H7 (cell line): ENCODE data around the gene TMPRSS4. TPM values are rescaled to one million over a fixed set of nuclear protein-coding genes. Genes with fewer than 3 reads are reported as not detected.
A peak's percentile ranks its signal among the peaks of the same experiment; 100 is the strongest.

Experiments used
- DNase-seq: peaks from one replicate; pipeline ENCODE4 v3.0.0; 2012
- H3K27me3 ChIP-seq: 2 replicates; pipeline ENCODE4 v1.6.0; 2011; ENCODE audit warnings: mild to moderate bottlenecking, low read length; ENCODE audit not compliant: control insufficient read depth, insufficient read depth
- H3K36me3 ChIP-seq: replicated peaks from 2 replicates; pipeline ENCODE4 v1.5.1; 2011; ENCODE audit warnings: low read length; ENCODE audit not compliant: control insufficient read depth, insufficient read depth
- H3K4me3 ChIP-seq: 2 replicates; pipeline ENCODE4 v1.5.1; 2011; ENCODE audit warnings: low read depth, mild to moderate bottlenecking, control low read depth, low read length, moderate library complexity; ENCODE audit not compliant: insufficient read depth
- total RNA-seq: library from RNA; depleted of rRNA; stranded (reverse); fragments of >200 nt; shearing (Covaris generic); gene quantifications from 2 replicates; pipeline ENCODE4 v1.2.3, GENCODE V29; 2014

The TMPRSS4 gene
- total RNA-seq, 1 experiment from 2014 or later: 0.38 TPM

GRCh38 chr11:118081241-118081958 lies 4.5 kb downstream of the TMPRSS4 start:
- no peaks in the 10 kb centered on the region for H3K36me3 ChIP-seq
- H3K27me3 ChIP-seq: no peaks in the 10 kb centered on the region
- H3K4me3 ChIP-seq: no peak overlapping the region
- DNase-seq: no peak

GRCh38 chr11:118082880-118083552 lies 6.1 kb downstream of the TMPRSS4 start:
- Histone ChIP-seq H3K4me3 (no peak overlapping the region), H3K27me3 (no peaks in the 10 kb centered on the region), H3K36me3 (no peaks in the 10 kb centered on the region)
- DNase-seq: no peak

- no peaks in the 10 kb centered on the region for H3K27me3 ChIP-seq
- no peaks in the 10 kb centered on the region for H3K36me3 ChIP-seq
- no peak for DNase-seq
- H3K4me3 ChIP-seq: no peak overlapping the region
Observed at GRCh38 chr11:118084247-118084646, 7.4 kb downstream of the TMPRSS4 start.

GRCh38 chr11:118084656-118085055 lies 7.8 kb downstream of the TMPRSS4 start:
- H3K4me3 ChIP-seq: no peak overlapping the region
- no peaks in the 10 kb centered on the region for H3K36me3 ChIP-seq
- DNase-seq: no peak
- H3K27me3 ChIP-seq: no peaks in the 10 kb centered on the region

- DNase-seq: no peak
- no peaks in the 10 kb centered on the region for H3K36me3 ChIP-seq
Observed at GRCh38 chr11:118086913-118087768, 10.3 kb downstream of the TMPRSS4 start, which contains the start of gene SMIM35. SMIM35 (minus strand) TSS chr11:118086963; CDS start chr11:118086757, 206 bp downstream.

GRCh38 chr11:118087931-118088330 lies 11.1 kb downstream of the TMPRSS4 start:
- Histone ChIP-seq H3K27me3 (no peaks in the 10 kb centered on the region), H3K36me3 (no peaks in the 10 kb centered on the region), H3K4me3 (no peak overlapping the region)
- DNase-seq: no peak

More at GRCh38 chr11:118086913-118087768, 10.3 kb downstream of the TMPRSS4 start, which contains the start of gene SMIM35:
- Histone ChIP-seq H3K4me3 (no peak within 1 kb of the TSS), H3K27me3 (no peaks in the 10 kb centered on the region)

GRCh38 chr11:118088531-118088930 lies 11.7 kb downstream of the TMPRSS4 start:
- no peak for DNase-seq
- Histone ChIP-seq H3K4me3 (no peak overlapping the region), H3K27me3 (no peaks in the 10 kb centered on the region), H3K36me3 (no peaks in the 10 kb centered on the region)

- H3K36me3 ChIP-seq: no peaks in the 10 kb centered on the region
- DNase-seq: no peak
- no peaks in the 10 kb centered on the region for H3K27me3 ChIP-seq
- H3K4me3 ChIP-seq: no peak overlapping the region
Observed at GRCh38 chr11:118090545-118091162, 13.8 kb downstream of the TMPRSS4 start.

GRCh38 chr11:118091690-118092089 lies 14.8 kb downstream of the TMPRSS4 start:
- H3K36me3 ChIP-seq: no peaks in the 10 kb centered on the region
- DNase-seq: no peak
- no peak overlapping the region for H3K4me3 ChIP-seq
- H3K27me3 ChIP-seq: no peaks in the 10 kb centered on the region

- H3K27me3 ChIP-seq: no peaks in the 10 kb centered on the region
- DNase-seq: no peak
Observed at GRCh38 chr11:118092907-118093571, 16.2 kb downstream of the TMPRSS4 start.

GRCh38 chr11:118095493-118095892 lies 18.6 kb downstream of the TMPRSS4 start:
- no peak overlapping the region for H3K4me3 ChIP-seq
- no peaks in the 10 kb centered on the region for H3K36me3 ChIP-seq
- DNase-seq: no peak
- no peaks in the 10 kb centered on the region for H3K27me3 ChIP-seq

More at GRCh38 chr11:118092907-118093571, 16.2 kb downstream of the TMPRSS4 start:
- Histone ChIP-seq H3K4me3 (no peak overlapping the region), H3K36me3 (no peaks in the 10 kb centered on the region)

- H3K36me3 ChIP-seq: no peaks in the 10 kb centered on the region
- H3K27me3 ChIP-seq: no peaks in the 10 kb centered on the region
- DNase-seq: no peak
- no peak overlapping the region for H3K4me3 ChIP-seq
Observed at GRCh38 chr11:118095967-118096367, 19.1 kb downstream of the TMPRSS4 start.

GRCh38 chr11:118098996-118099837 lies 22.3 kb downstream of the TMPRSS4 start:
- Histone ChIP-seq H3K4me3 (no peak overlapping the region), H3K36me3 (no peaks in the 10 kb centered on the region), H3K27me3 (no peaks in the 10 kb centered on the region)
- peak; percentile 67 for DNase-seq
